Measurements from ENCODE around the gene SPINK8.

SPINK8 gene

GRCh38 chr3:48286308-48286707 is 47.2 kb downstream of the SPINK8 start:
- Histone ChIP-seq H3K9me3 (ENCODE audit: insufficient read depth, low read depth, low read length) (no peaks in the 10 kb centered on the region), H4K8ac (ENCODE audit: low read depth, low read length) (no peak overlapping the region), H2AK5ac (ENCODE audit: low read length) (no peak overlapping the region), H2BK5ac (ENCODE audit: low read depth, low read length, poor library complexity) (no peak overlapping the region), H4K12ac (ENCODE audit: low read depth, low read length) (no peak overlapping the region), H3K4me3 (ENCODE audit: low read depth, low read length) (no peak overlapping the region), H3K79me1 (ENCODE audit: low read length) (no peaks in the 10 kb centered on the region), H3K23ac (ENCODE audit: low read length) (no peak overlapping the region), H3K4me1 (ENCODE audit: control insufficient read depth in 1 of 2, insufficient read depth in 2 of 2, low read length in 2 of 2) (no peaks in the 10 kb centered on the region), H3K14ac (ENCODE audit: low read length) (no peak overlapping the region), H3K36me3 (ENCODE audit: control insufficient read depth in 1 of 2, insufficient read depth in 2 of 2, low read length in 2 of 2) (no peaks in the 10 kb centered on the region), H3K4ac (ENCODE audit: low read depth, low read length) (no peak overlapping the region), H4K91ac (ENCODE audit: low read depth, low read length) (no peak overlapping the region), H3K27ac (ENCODE audit: low read depth, low read length) (no peak overlapping the region), H3K79me2 (ENCODE audit: control insufficient read depth, insufficient read depth, low read length, poor library complexity) (no peaks in the 10 kb centered on the region), H2BK12ac (ENCODE audit: low read length) (no peak overlapping the region), H2AFZ (ENCODE audit: insufficient read depth, low read length, poor library complexity) (no peak overlapping the region), H3K27me3 (ENCODE audit: insufficient read depth, low read length) (no peaks in the 10 kb centered on the region), H3K4me2 (ENCODE audit: low read length) (no peak overlapping the region), H2BK120ac (ENCODE audit: insufficient read depth, low read length, poor library complexity) (no peak overlapping the region), H3K18ac (ENCODE audit: low read length) (no peak overlapping the region), H3K9ac (ENCODE audit: low read length) (no peak overlapping the region)
- no peak for DNase-seq
- whole genome bisulfite sequencing (ENCODE audit: extremely low coverage, insufficient coverage, insufficient read length): no CpG with 5 or more reads among the region's 3 CpGs

DNA sequence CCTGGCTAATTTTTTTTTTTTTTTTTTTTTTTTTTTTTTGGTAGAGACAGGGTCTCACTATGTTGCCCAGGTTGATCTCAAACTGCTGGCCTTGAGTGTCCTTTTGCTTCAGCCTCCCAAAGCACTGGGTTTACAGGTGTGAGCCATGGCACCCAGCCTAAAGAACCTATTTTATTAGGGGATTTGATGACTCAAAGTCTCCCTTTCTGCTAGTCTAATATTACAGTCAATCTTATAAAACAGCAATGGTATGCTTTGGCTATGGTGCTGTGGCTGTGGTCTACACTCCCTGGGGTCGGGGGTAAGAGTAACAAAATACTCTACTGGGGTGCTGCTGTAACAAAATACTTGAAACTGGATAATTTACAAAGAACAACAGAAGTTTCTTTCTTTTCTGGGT is 47.8 kb downstream of the SPINK8 start:
- H4K8ac ChIP-seq (ENCODE audit: low read depth, low read length): no peak overlapping the region
- DNase-seq: no peak
- no peaks in the 10 kb centered on the region for H3K9me3 ChIP-seq (ENCODE audit: insufficient read depth, low read depth, low read length)
- H3K4me1 ChIP-seq (ENCODE audit: control insufficient read depth in 1 of 2, insufficient read depth in 2 of 2, low read length in 2 of 2): no peaks in the 10 kb centered on the region
- no peak overlapping the region for H2AFZ ChIP-seq (ENCODE audit: insufficient read depth, low read length, poor library complexity)
- H2AK5ac ChIP-seq (ENCODE audit: low read length): no peak overlapping the region
- no peaks in the 10 kb centered on the region for H3K79me1 ChIP-seq (ENCODE audit: low read length)
- H3K9ac ChIP-seq (ENCODE audit: low read length): no peak overlapping the region
- H3K18ac ChIP-seq (ENCODE audit: low read length): no peak overlapping the region
- no peak overlapping the region for H3K23ac ChIP-seq (ENCODE audit: low read length)
- H3K79me2 ChIP-seq (ENCODE audit: control insufficient read depth, insufficient read depth, low read length, poor library complexity): no peaks in the 10 kb centered on the region
- no peak overlapping the region for H4K91ac ChIP-seq (ENCODE audit: low read depth, low read length)
- no peaks in the 10 kb centered on the region for H3K27me3 ChIP-seq (ENCODE audit: insufficient read depth, low read length)
- no peak overlapping the region for H3K4me2 ChIP-seq (ENCODE audit: low read length)
- H3K14ac ChIP-seq (ENCODE audit: low read length): no peak overlapping the region
- H4K12ac ChIP-seq (ENCODE audit: low read depth, low read length): no peak overlapping the region
- no peak overlapping the region for H2BK12ac ChIP-seq (ENCODE audit: low read length)
- no peak overlapping the region for H3K4me3 ChIP-seq (ENCODE audit: low read depth, low read length)
- no CpG with 5 or more reads among the region's 1 CpG for WGBS (ENCODE audit: extremely low coverage, insufficient coverage, insufficient read length)
- no peak overlapping the region for H2BK120ac ChIP-seq (ENCODE audit: insufficient read depth, low read length, poor library complexity)
- H3K36me3 ChIP-seq (ENCODE audit: control insufficient read depth in 1 of 2, insufficient read depth in 2 of 2, low read length in 2 of 2): no peaks in the 10 kb centered on the region
- H2BK5ac ChIP-seq (ENCODE audit: low read depth, low read length, poor library complexity): no peak overlapping the region
- no peak overlapping the region for H3K4ac ChIP-seq (ENCODE audit: low read depth, low read length)
- no peak overlapping the region for H3K27ac ChIP-seq (ENCODE audit: low read depth, low read length)

GRCh38 chr3:48285132-48285531 is 48.3 kb downstream of the SPINK8 start:
- H2AK5ac ChIP-seq (ENCODE audit: low read length): no peak overlapping the region
- no CpG with 5 or more reads among the region's 1 CpG for WGBS (ENCODE audit: extremely low coverage, insufficient coverage, insufficient read length)
- H3K9ac ChIP-seq (ENCODE audit: low read length): no peak overlapping the region
- H3K36me3 ChIP-seq (ENCODE audit: control insufficient read depth in 1 of 2, insufficient read depth in 2 of 2, low read length in 2 of 2): no peaks in the 10 kb centered on the region
- no peak overlapping the region for H3K4me3 ChIP-seq (ENCODE audit: low read depth, low read length)
- H3K27me3 ChIP-seq (ENCODE audit: insufficient read depth, low read length): no peaks in the 10 kb centered on the region
- no peaks in the 10 kb centered on the region for H3K4me1 ChIP-seq (ENCODE audit: control insufficient read depth in 1 of 2, insufficient read depth in 2 of 2, low read length in 2 of 2)
- no peaks in the 10 kb centered on the region for H3K9me3 ChIP-seq (ENCODE audit: insufficient read depth, low read depth, low read length)
- no peak overlapping the region for H3K18ac ChIP-seq (ENCODE audit: low read length)
- no peak overlapping the region for H4K91ac ChIP-seq (ENCODE audit: low read depth, low read length)
- H3K79me2 ChIP-seq (ENCODE audit: control insufficient read depth, insufficient read depth, low read length, poor library complexity): no peaks in the 10 kb centered on the region
- no peak overlapping the region for H3K14ac ChIP-seq (ENCODE audit: low read length)
- H3K23ac ChIP-seq (ENCODE audit: low read length): no peak overlapping the region
- no peak overlapping the region for H2BK5ac ChIP-seq (ENCODE audit: low read depth, low read length, poor library complexity)
- H4K8ac ChIP-seq (ENCODE audit: low read depth, low read length): no peak overlapping the region
- no peak overlapping the region for H2AFZ ChIP-seq (ENCODE audit: insufficient read depth, low read length, poor library complexity)
- no peak overlapping the region for H3K4me2 ChIP-seq (ENCODE audit: low read length)
- no peak overlapping the region for H4K12ac ChIP-seq (ENCODE audit: low read depth, low read length)
- DNase-seq: peak; percentile 48 to 64
- H2BK12ac ChIP-seq (ENCODE audit: low read length): no peak overlapping the region
- no peak overlapping the region for H3K4ac ChIP-seq (ENCODE audit: low read depth, low read length)
- H3K79me1 ChIP-seq (ENCODE audit: low read length): no peaks in the 10 kb centered on the region
- H2BK120ac ChIP-seq (ENCODE audit: insufficient read depth, low read length, poor library complexity): no peak overlapping the region
- H3K27ac ChIP-seq (ENCODE audit: low read depth, low read length): no peak overlapping the region

- H3K4me3 ChIP-seq (ENCODE audit: low read depth, low read length): no peak overlapping the region
- no peak overlapping the region for H4K91ac ChIP-seq (ENCODE audit: low read depth, low read length)
- no peak overlapping the region for H3K23ac ChIP-seq (ENCODE audit: low read length)
- no peak overlapping the region for H2AFZ ChIP-seq (ENCODE audit: insufficient read depth, low read length, poor library complexity)
- H3K79me2 ChIP-seq (ENCODE audit: control insufficient read depth, insufficient read depth, low read length, poor library complexity): no peaks in the 10 kb centered on the region
- no CpG with 5 or more reads among the region's 4 CpGs for WGBS (ENCODE audit: extremely low coverage, insufficient coverage, insufficient read length)
- no peaks in the 10 kb centered on the region for H3K79me1 ChIP-seq (ENCODE audit: low read length)
- H2BK120ac ChIP-seq (ENCODE audit: insufficient read depth, low read length, poor library complexity): no peak overlapping the region
- H4K12ac ChIP-seq (ENCODE audit: low read depth, low read length): no peak overlapping the region
- no peak overlapping the region for H3K18ac ChIP-seq (ENCODE audit: low read length)
- DNase-seq: peak in 1 of 2 donors; percentile 18
- no peak overlapping the region for H3K4me2 ChIP-seq (ENCODE audit: low read length)
- H3K9me3 ChIP-seq (ENCODE audit: insufficient read depth, low read depth, low read length): no peaks in the 10 kb centered on the region
- no peak overlapping the region for H4K8ac ChIP-seq (ENCODE audit: low read depth, low read length)
- H3K4me1 ChIP-seq (ENCODE audit: control insufficient read depth in 1 of 2, insufficient read depth in 2 of 2, low read length in 2 of 2): peaks cover 0 to 6% of the 10 kb centered on the region in 2 experiments
- H3K36me3 ChIP-seq (ENCODE audit: control insufficient read depth in 1 of 2, insufficient read depth in 2 of 2, low read length in 2 of 2): no peaks in the 10 kb centered on the region
- H3K27me3 ChIP-seq (ENCODE audit: insufficient read depth, low read length): no peaks in the 10 kb centered on the region
- no peak overlapping the region for H3K27ac ChIP-seq (ENCODE audit: low read depth, low read length)
- H2AK5ac ChIP-seq (ENCODE audit: low read length): no peak overlapping the region
- no peak overlapping the region for H2BK5ac ChIP-seq (ENCODE audit: low read depth, low read length, poor library complexity)
- no peak overlapping the region for H2BK12ac ChIP-seq (ENCODE audit: low read length)
- no peak overlapping the region for H3K14ac ChIP-seq (ENCODE audit: low read length)
- H3K9ac ChIP-seq (ENCODE audit: low read length): no peak overlapping the region
- no peak overlapping the region for H3K4ac ChIP-seq (ENCODE audit: low read depth, low read length)
Measured at GRCh38 chr3:48280881-48281280, 52.6 kb downstream of the SPINK8 start.
